Adrenal gland (tissue), 12 donors: ENCODE data around the gene ARHGAP8. TPM values are rescaled to one million over a fixed set of nuclear protein-coding genes. Genes with fewer than 3 reads are reported as not detected.

Experiments used
- DNase-seq, 7 donors: peaks; one replicate each; pipeline ENCODE4 v3.0.0-alpha.2; 2019 to 2020
- H3K27ac ChIP-seq, 5 donors: fragments of 200-600 bp; sonication (generic) in 4 of 5; 1 replicate in 3 of 5; 2 replicates in 2 of 5; pipeline versions ENCODE4 v1.5.1 to v1.8.0; 2016 to 2020; ENCODE audit warnings: mild to moderate bottlenecking in 1 of 5
- H3K27me3 ChIP-seq: fragments of 200-600 bp; 2 replicates; pipeline ENCODE4 v1.8.0; 2021
- H3K36me3 ChIP-seq, 2 donors: fragments of 200-600 bp; replicated peaks in 1 of 2; 1 replicate in 1 of 2; 2 replicates in 1 of 2; pipeline versions ENCODE4 v1.5.1 to v1.8.0; 2018 to 2022
- H3K4me1 ChIP-seq, 2 donors: fragments of 200-600 bp; replicated peaks in 1 of 2; 1 replicate in 1 of 2; 2 replicates in 1 of 2; pipeline versions ENCODE4 v1.5.1 to v1.8.0; 2018 to 2021
- H3K4me3 ChIP-seq, 4 donors: fragments of 200-600 bp; sonication (generic) in 3 of 4; one replicate each; pipeline ENCODE4 v1.5.1; 2016 to 2018
- H3K9me3 ChIP-seq, 3 donors: fragments of 200-600 bp; sonication (generic) in 1 of 3; replicated peaks in 1 of 3; 1 replicate in 2 of 3; 2 replicates in 1 of 3; pipeline versions ENCODE4 v1.5.1 to v1.8.0; 2016 to 2021
- CTCF ChIP-seq, 6 experiments: fragments of 450-650 bp in 4 of 6; fragments of 200-600 bp in 2 of 6; sonication (generic) in 1 of 6; IDR thresholded peaks; 1 replicate in 5 of 6; 2 replicates in 1 of 6; pipeline versions ENCODE4 v1.5.1 to v1.8.0; 2016 to 2021; ENCODE audit warnings: antibody characterized with exemption in 6 of 6, mild to moderate bottlenecking in 2 of 6, moderate library complexity in 1 of 6
- POLR2A ChIP-seq, 2 donors: fragments of 450-650 bp; IDR thresholded peaks; one replicate each; pipeline ENCODE4 v1.6.1; 2017; ENCODE audit warnings: antibody characterized with exemption in 2 of 2, mild to moderate bottlenecking in 2 of 2, moderate library complexity in 1 of 2
- WGBS, 4 donors: extraction: QIAGEN DNeasy Blood & Tissue Kit in 2 of 4; methylation state at CpG; one replicate each; pipeline versions ENCODE4 v1.1.5 to v1.1.7; 2013 to 2017; 5-methylcytosine and 5-hydroxymethylcytosine counted together
- intact Hi-C, 2 donors: fragments of 100-400 bp; cut with DNase I; formaldehyde crosslinking; loops; one replicate each; pipeline versions ENCODE4 v1.14.1 to v1.15.0; 2022 to 2023
- polyA plus RNA-seq, 3 donors: library from polyadenylated mRNA; stranded (reverse); fragments of 200-250 nt in 2 of 3; fragments of 350-450 nt in 1 of 3; fragmentation: Illumina TruSeq in 1 of 3; extraction: RNeasy Lipid Tissue Mini Kit (QIAGEN cat#74804) in 1 of 3; gene quantifications; one replicate each; pipeline ENCODE4 v1.2.3, GENCODE V29; 2013 to 2014
- total RNA-seq, 9 donors: library from RNA; depleted of rRNA in 4 of 9; stranded (reverse); fragments of >200 nt in 4 of 9; fragments of 120-200 nt in 1 of 9; fragmentation: NEBNext Ultra II Directional in 1 of 9; extraction: Animal tissue kit (Norgen Biotek cat#: 25700) in 1 of 9; gene quantifications; one replicate each; pipeline versions ENCODE4 v1.1.0 to v1.2.4, GENCODE V29; 2013 to 2023
- donor health status: healthy with polysubstance abuse.
- donor health status: Bipolar disorder and iron deficiency.
- donor health status: DM: yes; HTN: yes; CAD: no.
- donor health status: DM: no; HTN: no; CAD: no.
- donor health status: DM: no; HTN: no; CAD: no.
- donor health status: DM: yes; HTN: yes; CAD: no.

ARHGAP8 gene
- total and polyA plus RNA-seq, 12 donors: 0.12 to 17.8 (median 1.1) TPM

GRCh38 chr22:44828193-44828592 lies 75.8 kb downstream of the ARHGAP8 start:
- no peaks in the 10 kb centered on the region for H3K27me3 ChIP-seq
- DNase-seq: peak in 1 of 7 donors; percentile 9
- no peak overlapping the region for H3K27ac ChIP-seq
- no peak overlapping the region for H3K4me3 ChIP-seq
- no peaks in the 10 kb centered on the region for H3K4me1 ChIP-seq
- H3K9me3 ChIP-seq: no peaks in the 10 kb centered on the region
- WGBS, 4 donors: 54 to 60% (median 55%) methylated on average over 8 of the region's 8 CpGs
- no peaks in the 10 kb centered on the region for H3K36me3 ChIP-seq
- TF ChIP-seq POLR2A (IDR thresholded peaks at IDR 0.05) (no peak), CTCF (IDR thresholded peaks at IDR 0.05) (peak in 2 of 6 experiments; percentile 23 to 29)
- intact Hi-C loops: loop anchor here (10.0 kb wide), 2 partner anchors 267 to 437 kb away; no protein-coding TSS in a partner anchor

- H3K4me1 ChIP-seq: no peaks in the 10 kb centered on the region
Observed at GRCh38 chr22:44831885-44832284, 79.5 kb downstream of the ARHGAP8 start.

GRCh38 chr22:44834065-44834464 lies 81.7 kb downstream of the ARHGAP8 start:
- Histone ChIP-seq H3K9me3 (no peaks in the 10 kb centered on the region), H3K27me3 (no peaks in the 10 kb centered on the region), H3K27ac (no peak overlapping the region), H3K36me3 (no peaks in the 10 kb centered on the region), H3K4me1 (no peaks in the 10 kb centered on the region), H3K4me3 (no peak overlapping the region)
- no peak for TF ChIP-seq CTCF (IDR thresholded peaks at IDR 0.05)
- no peak for DNase-seq
- intact Hi-C loops: no loop called here

More at GRCh38 chr22:44831885-44832284, 79.5 kb downstream of the ARHGAP8 start:
- no peak for DNase-seq
- no peak for TF ChIP-seq CTCF (IDR thresholded peaks at IDR 0.05)
- no peak for TF ChIP-seq POLR2A (IDR thresholded peaks at IDR 0.05)
- H3K4me3 ChIP-seq: no peak overlapping the region
- intact Hi-C loops: no loop called here
- H3K27ac ChIP-seq: no peak overlapping the region
- no peaks in the 10 kb centered on the region for H3K9me3 ChIP-seq
- H3K36me3 ChIP-seq: no peaks in the 10 kb centered on the region
- 60 to 79% (median 68%) methylated on average over 1 of the region's 1 CpG for WGBS, 4 donors
- H3K27me3 ChIP-seq: no peaks in the 10 kb centered on the region

GRCh38 chr22:44837481-44837880 lies 85.1 kb downstream of the ARHGAP8 start:
- Histone ChIP-seq H3K27ac (no peak overlapping the region), H3K4me1 (no peaks in the 10 kb centered on the region), H3K36me3 (no peaks in the 10 kb centered on the region), H3K9me3 (no peaks in the 10 kb centered on the region), H3K4me3 (no peak overlapping the region), H3K27me3 (no peaks in the 10 kb centered on the region)
- intact Hi-C loops: no loop called here
- no peak for DNase-seq
- TF ChIP-seq CTCF (IDR thresholded peaks at IDR 0.05) (no peak), POLR2A (IDR thresholded peaks at IDR 0.05) (no peak)
- WGBS, 4 donors: 71% methylated on average over 9 to 15 of the region's 15 CpGs
